HG03520 (cell line): ENCODE measurements around the gene EML5.
"Not testable (repeated sequence)": the region's sequence is repeated elsewhere in the genome, so short reads cannot be mapped to it uniquely, and the experiment has no call there.

Source experiments
- ATAC-seq: cut with Tn5 transposase; IDR thresholded peaks from one replicate; pipeline ENCODE4 v1.9.1; 2021; ENCODE audit warnings: mild to moderate bottlenecking, moderate library complexity; ENCODE audit not compliant: unreplicated experiment

EML5 gene

GRCh38 chr14:88804035-88804434, 11.3 kb upstream of the EML5 start:
- no peak for ATAC-seq

GRCh38 chr14:88802596-88802995, 9.8 kb upstream of the EML5 start:
- no peak for ATAC-seq

GRCh38 chr14:88799522-88799921, 6.8 kb upstream of the EML5 start:
- no peak for ATAC-seq

GRCh38 chr14:88798156-88798555, 5.4 kb upstream of the EML5 start:
- no peak for ATAC-seq

GRCh38 chr14:88793259-88793625, 489 bp upstream of the EML5 start:
- no peak for ATAC-seq

GRCh38 chr14:88791629-88792472, 902 bp downstream of the EML5 start:
- no peak for ATAC-seq

- no peak for ATAC-seq
Measured at GRCh38 chr14:88791252-88791621, 1.5 kb downstream of the EML5 start.

- no peak for ATAC-seq
Measured at GRCh38 chr14:88790501-88791251, 2.1 kb downstream of the EML5 start.

GRCh38 chr14:88789573-88789972, 3.2 kb downstream of the EML5 start:
- ATAC-seq, result not testable (repeated sequence)

GRCh38 chr14:88786715-88787114, 6.0 kb downstream of the EML5 start:
- no peak for ATAC-seq

GRCh38 chr14:88785911-88786310, 6.8 kb downstream of the EML5 start:
- no peak for ATAC-seq

- ATAC-seq, result no peak
Measured at GRCh38 chr14:88775532-88775931, 17.2 kb downstream of the EML5 start.

GRCh38 chr14:88770736-88771135, 22.0 kb downstream of the EML5 start:
- ATAC-seq, result no peak

GRCh38 chr14:88765130-88765529, 27.6 kb downstream of the EML5 start:
- ATAC-seq, result no peak

GRCh38 chr14:88753873-88754272, 38.9 kb downstream of the EML5 start:
- no peak for ATAC-seq

GRCh38 chr14:88750945-88751344, 41.8 kb downstream of the EML5 start:
- ATAC-seq, result no peak

GRCh38 chr14:88750413-88750812, 42.3 kb downstream of the EML5 start:
- no peak for ATAC-seq

- no peak for ATAC-seq
Measured at GRCh38 chr14:88749139-88749538, 43.6 kb downstream of the EML5 start.

GRCh38 chr14:88748288-88748687, 44.5 kb downstream of the EML5 start:
- no peak for ATAC-seq

- no peak for ATAC-seq
Measured at GRCh38 chr14:88746052-88746451, 46.7 kb downstream of the EML5 start.

- no peak for ATAC-seq
Measured at GRCh38 chr14:88737245-88737644, 55.5 kb downstream of the EML5 start.

- ATAC-seq, result no peak
Measured at GRCh38 chr14:88733121-88733520, 59.6 kb downstream of the EML5 start.
